ENCODE results near the gene EDNRA. TPM values are rescaled to one million over a fixed set of nuclear protein-coding genes. Genes with fewer than 3 reads are reported as not detected.

EDNRA gene
- total RNA-seq, 1 experiment from 2014 or later = 0.13 TPM

GRCh38 chr4:147477439-147477838 is 3.5 kb upstream of the EDNRA start:
- no peaks in the 10 kb centered on the region for H3K4me1 ChIP-seq (ENCODE audit: control insufficient read depth, insufficient read depth, low read length)
- DNase-seq (ENCODE audit: low read depth, low spot score) = no peak
- H3K27me3 ChIP-seq (ENCODE audit: control insufficient read depth, insufficient read depth, low read length) = peaks cover 2% of the 10 kb centered on the region; the same call in 1 of the 2 replicates
- no TSS peak for BruUV-seq (replicated peaks)
- CTCF ChIA-PET = no interaction called here
- POLR2A ChIA-PET = no interaction called here
- H3K4me3 ChIP-seq (ENCODE audit: low read depth in 2 of 2, low read length in 2 of 2) = no peak overlapping the region
- in situ Hi-C loops (cut with HindIII; ENCODE audit: low pct_unique_long_range_greater_than_20kb, low sequenced_read_pairs) = no loop called here
- no peaks in the 10 kb centered on the region for H3K36me3 ChIP-seq (ENCODE audit: control insufficient read depth, insufficient read depth, low read length)
- no peaks in the 10 kb centered on the region for H3K9me3 ChIP-seq (ENCODE audit: control insufficient read depth, insufficient read depth, low read depth, low read length)
- intact Hi-C loops (cut with micrococcal nuclease; ENCODE audit: unreplicated experiment) = no loop called here
- no peak overlapping the region for H3K27ac ChIP-seq (ENCODE audit: low read length)
- TF ChIP-seq POLR2AphosphoS5 (IDR thresholded peaks at IDR 0.05; ENCODE audit: low read depth, low read length) (no peak), TCF7L2 (IDR thresholded peaks at IDR 0.05; ENCODE audit: low read depth, low read length) (no peak), REST (IDR thresholded peaks at IDR 0.05; ENCODE audit: insufficient read depth in 1 of 2, low read depth in 2 of 2, low read length in 1 of 2) (no peak), SIN3A (IDR thresholded peaks at IDR 0.05; ENCODE audit: borderline replicate concordance, insufficient read depth, low read depth, low read length) (no peak), CTCF (IDR thresholded peaks at IDR 0.05) (no peak)
- no peak for ATAC-seq

GRCh38 chr4:147479376-147479775 is 1.5 kb upstream of the EDNRA start:
- Histone ChIP-seq H3K9me3 (ENCODE audit: control insufficient read depth, insufficient read depth, low read depth, low read length) (no peaks in the 10 kb centered on the region), H3K27me3 (ENCODE audit: control insufficient read depth, insufficient read depth, low read length) (peaks cover 2% of the 10 kb centered on the region; the same call in 1 of the 2 replicates), H3K36me3 (ENCODE audit: control insufficient read depth, insufficient read depth, low read length) (no peaks in the 10 kb centered on the region), H3K4me3 (ENCODE audit: low read depth in 2 of 2, low read length in 2 of 2) (no peak overlapping the region), H3K4me1 (ENCODE audit: control insufficient read depth, insufficient read depth, low read length) (no peaks in the 10 kb centered on the region), H3K27ac (ENCODE audit: low read length) (no peak overlapping the region)
- POLR2A ChIA-PET = no interaction called here
- no peak for ATAC-seq
- CTCF ChIA-PET = no interaction called here
- DNase-seq (ENCODE audit: low read depth, low spot score) = no peak
- in situ Hi-C loops (cut with HindIII; ENCODE audit: low pct_unique_long_range_greater_than_20kb, low sequenced_read_pairs) (no loop called here), intact Hi-C loops (cut with micrococcal nuclease; ENCODE audit: unreplicated experiment) (no loop called here)
- no peak for TF ChIP-seq SIN3A (IDR thresholded peaks at IDR 0.05; ENCODE audit: borderline replicate concordance, insufficient read depth, low read depth, low read length)
- no peak for TF ChIP-seq CTCF (IDR thresholded peaks at IDR 0.05)
- no peak for TF ChIP-seq POLR2AphosphoS5 (IDR thresholded peaks at IDR 0.05; ENCODE audit: low read depth, low read length)
- TF ChIP-seq TCF7L2 (IDR thresholded peaks at IDR 0.05; ENCODE audit: low read depth, low read length) = no peak
- no peak for TF ChIP-seq REST (IDR thresholded peaks at IDR 0.05; ENCODE audit: insufficient read depth in 1 of 2, low read depth in 2 of 2, low read length in 1 of 2)
- BruUV-seq (replicated peaks) = no TSS peak
